Erythroblast (primary cell): ENCODE measurements around the gene ZNF484.
"Not testable (repeated sequence)": the region's sequence is repeated elsewhere in the genome, so short reads cannot be mapped to it uniquely, and the experiment has no call there.

Experiments used
- GATA1 ChIP-seq: IDR thresholded peaks from 2 replicates; pipeline ENCODE4 v1.6.1; 2011; ENCODE audit warnings: low read depth, mild to moderate bottlenecking, control low read depth, low read length, moderate library complexity
- POLR2A ChIP-seq: IDR thresholded peaks from 2 replicates; pipeline ENCODE4 v1.6.1; 2011; ENCODE audit warnings: mild to moderate bottlenecking, low read length

DNA sequence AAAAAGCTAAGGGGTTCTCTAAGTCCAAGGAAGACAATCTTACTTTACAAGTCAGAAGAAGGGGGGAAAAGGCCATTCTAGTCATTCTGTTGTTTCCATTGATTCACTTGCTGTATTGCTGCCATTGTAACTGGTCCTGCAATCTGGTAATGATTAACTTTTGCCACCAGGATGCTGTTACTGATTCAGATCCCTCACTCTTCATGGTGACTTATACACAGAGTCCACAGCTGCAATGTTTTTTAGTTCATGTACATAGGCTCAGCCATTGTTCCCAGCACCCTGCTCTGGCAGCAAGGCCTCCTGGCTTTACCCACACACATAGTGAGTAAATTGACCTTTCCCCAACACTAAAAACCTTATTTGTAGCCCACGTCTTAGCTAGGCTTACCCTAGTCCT lies 57.9 kb downstream of the ZNF484 start:
- not testable (repeated sequence) for TF ChIP-seq POLR2A, GATA1
